Muscle of arm (tissue), 12 donors: ENCODE results near the gene STK32B. TPM values are rescaled to one million over a fixed set of nuclear protein-coding genes. Genes with fewer than 3 reads are reported as not detected.

ENCODE experiments used
- DNase-seq: peaks from one replicate; pipeline ENCODE4 v3.0.0-alpha.2; 2013
- polyA plus RNA-seq, 12 donors: library from polyadenylated mRNA; unstranded; fragments of 120-200 nt; gene quantifications; one replicate each; pipeline ENCODE4 v1.2.1, GENCODE V29; 2013; ENCODE audit not compliant: insufficient read length in 12 of 12

STK32B gene
- polyA plus RNA-seq, 12 donors = 7.8 to 16.2 (median 10.3) TPM; not detected in 1

DNA sequence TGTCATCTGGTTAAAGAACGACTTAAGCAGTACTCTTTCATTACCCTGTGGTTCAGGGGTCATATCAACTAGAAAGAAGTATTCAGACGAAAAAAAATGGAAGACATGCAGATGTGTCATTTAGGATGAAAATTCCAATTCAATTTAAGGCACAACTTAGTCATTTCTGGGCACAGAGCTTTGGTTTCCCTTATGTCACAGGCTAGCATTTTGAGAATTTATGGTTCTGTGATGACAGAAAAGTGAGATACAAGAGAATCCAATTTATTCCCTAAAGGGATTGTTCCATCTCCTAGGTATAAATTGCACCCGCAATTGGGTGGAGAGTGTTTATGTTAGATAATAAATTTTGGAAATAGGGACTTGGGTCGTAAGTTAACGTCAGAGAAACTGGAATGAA, 306.6 kb downstream of the STK32B start:
- DNase-seq = no peak

DNA sequence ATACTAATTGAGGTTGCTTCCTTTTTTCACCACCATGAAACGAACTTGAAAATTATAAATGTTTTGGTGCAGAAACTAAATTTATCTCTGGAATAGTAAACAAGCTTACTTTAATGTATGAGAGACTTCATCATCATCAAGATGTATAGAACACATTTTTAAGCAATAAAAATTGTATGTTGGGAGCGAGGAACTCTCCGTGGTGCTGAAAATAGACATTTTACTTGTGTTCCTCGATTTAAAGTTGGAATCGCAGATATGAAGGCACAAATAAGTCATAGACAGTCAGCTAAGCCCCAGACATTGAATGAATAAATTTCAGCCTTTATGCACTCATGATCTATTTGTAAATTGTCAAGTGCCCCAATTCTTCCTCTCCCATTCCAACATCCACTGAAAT, 310.7 kb downstream of the STK32B start:
- DNase-seq = peak; percentile 30

DNA sequence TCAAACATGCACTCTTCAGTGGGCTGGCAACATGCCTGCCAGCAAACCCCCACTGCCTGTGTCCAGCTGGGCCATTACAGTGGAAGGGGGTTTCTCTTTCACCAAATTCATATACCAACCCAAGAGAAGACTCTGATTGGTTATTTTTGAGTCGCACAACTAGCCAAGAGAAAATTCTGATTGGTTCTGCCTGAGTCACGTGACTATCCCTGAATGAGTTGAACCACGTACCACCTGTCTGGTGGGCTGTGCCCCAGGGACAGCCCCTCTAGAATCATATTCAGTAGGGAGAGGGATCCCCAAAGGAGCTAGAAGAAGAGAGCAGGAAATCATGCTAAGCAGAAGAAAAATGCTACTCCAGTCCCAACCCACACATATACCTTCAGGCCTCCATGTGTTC, 313.1 kb downstream of the STK32B start:
- DNase-seq = no peak

DNA sequence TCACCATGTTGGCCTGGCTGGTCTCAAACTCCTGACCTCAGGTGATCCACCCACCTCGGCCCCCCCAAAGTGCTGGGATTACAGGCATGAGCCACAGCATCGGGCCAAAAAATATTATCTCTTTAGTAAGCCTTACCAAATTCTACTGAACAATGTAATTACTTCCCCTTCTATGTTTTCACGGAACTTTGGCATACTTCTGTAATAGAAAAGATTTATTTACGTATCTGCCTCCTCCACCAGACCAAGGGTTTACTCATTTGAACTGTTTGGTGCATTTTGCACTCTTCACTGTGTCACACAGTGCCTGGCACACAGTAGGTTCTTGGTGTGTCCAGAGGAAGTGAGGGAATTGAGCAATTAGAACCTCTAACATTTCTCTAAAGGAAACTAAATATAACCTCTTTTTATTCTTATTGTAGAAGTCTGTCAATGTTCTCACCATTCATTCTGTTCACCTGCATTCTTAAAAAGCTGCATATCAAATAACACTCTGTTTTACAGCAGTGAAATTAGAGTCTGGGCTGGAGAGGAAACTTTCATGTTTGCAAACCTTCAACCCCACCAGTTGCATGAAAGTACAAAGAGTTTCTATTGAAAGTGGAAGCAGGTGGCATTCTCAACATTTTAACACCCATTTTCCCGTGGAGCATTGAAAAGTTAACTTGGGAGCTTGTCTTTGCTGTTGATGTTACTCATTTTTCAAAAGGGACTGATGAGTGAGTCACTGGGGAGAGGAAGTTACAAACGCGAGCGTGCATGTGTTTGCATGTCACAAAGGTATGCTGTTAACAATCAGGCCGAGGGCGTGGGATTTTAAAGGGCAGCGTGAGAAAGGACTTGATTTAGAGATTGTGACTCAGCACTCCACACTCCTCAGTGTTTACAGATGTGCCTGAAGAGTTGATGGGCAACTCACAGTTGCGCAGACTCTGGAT, 314.1 kb downstream of the STK32B start:
- DNase-seq = no peak

DNA sequence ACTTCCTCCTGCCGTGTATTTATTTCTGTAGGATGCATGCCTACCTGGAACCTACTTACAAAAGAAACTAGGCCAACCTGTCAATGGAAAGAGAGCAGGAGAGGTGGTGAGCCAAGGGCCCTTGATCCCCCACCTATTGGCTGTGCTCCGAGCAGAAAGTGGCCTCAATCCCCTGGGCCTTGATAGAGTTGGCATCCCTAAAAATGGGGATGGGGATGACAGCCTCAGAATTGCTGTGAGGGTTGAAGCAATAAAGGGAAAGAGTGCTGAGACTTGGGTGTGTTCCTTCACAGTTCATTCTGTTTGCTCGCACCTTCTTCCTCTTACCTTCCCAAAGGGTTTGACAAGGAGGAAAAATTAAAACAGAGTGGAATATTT, 314.7 kb downstream of the STK32B start:
- no peak for DNase-seq

DNA sequence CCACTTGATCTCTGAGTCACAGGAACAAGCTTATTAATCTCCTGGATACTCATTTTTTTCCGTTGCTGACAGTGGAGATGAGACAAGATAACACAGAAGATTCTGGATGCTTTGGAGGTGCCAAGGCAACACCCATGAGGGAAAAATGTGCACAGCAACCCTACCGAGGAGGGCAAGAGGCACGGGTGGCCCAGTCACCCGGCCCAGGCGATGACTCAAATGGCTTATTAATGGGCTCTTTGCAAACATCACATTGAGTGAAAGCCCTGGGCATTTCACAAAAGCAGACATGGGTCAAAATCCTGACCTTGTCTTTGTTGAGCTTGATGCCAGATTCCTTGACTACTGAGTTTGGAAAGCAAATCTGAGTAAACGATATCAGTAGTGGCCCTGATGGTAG, 315.1 kb downstream of the STK32B start:
- no peak for DNase-seq

DNA sequence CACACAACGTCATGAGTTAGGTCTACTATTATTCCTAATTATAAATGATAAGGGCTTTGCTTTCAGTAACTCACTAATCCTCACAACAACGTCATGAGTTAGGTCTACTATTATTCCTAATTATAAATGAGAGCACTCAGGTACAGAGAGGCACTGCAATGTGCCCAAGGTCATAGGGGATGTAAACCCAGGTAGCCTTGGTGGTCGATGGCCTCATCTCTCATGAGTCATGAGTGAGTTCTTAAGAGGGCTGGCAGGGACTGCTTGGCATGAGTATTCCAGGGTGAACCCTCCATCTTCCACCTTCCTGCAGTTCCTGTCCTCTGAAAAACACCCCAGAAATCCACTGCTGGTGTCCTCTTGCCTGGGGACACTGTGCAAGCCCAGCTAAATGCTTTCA, 317.1 kb downstream of the STK32B start:
- DNase-seq = no peak

DNA sequence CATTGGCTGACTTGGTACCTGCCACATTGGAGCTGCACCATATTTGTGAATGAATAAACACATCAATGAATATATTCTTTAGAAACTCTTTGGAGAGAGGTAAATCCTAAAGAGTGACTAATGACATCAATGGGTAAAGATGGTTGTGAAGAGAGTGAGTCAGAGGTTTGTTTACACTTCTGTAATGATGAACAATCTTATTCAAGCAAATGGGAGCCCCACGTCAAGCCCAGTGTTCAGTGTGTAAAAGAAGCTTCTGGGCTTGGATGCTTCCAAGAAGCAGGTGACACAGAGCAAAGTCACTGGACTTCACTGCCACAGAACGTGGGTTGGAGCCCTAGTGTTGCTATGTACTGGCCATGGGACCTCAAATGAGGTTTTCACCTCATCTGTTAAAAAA, 319.0 kb downstream of the STK32B start:
- no peak for DNase-seq

DNA sequence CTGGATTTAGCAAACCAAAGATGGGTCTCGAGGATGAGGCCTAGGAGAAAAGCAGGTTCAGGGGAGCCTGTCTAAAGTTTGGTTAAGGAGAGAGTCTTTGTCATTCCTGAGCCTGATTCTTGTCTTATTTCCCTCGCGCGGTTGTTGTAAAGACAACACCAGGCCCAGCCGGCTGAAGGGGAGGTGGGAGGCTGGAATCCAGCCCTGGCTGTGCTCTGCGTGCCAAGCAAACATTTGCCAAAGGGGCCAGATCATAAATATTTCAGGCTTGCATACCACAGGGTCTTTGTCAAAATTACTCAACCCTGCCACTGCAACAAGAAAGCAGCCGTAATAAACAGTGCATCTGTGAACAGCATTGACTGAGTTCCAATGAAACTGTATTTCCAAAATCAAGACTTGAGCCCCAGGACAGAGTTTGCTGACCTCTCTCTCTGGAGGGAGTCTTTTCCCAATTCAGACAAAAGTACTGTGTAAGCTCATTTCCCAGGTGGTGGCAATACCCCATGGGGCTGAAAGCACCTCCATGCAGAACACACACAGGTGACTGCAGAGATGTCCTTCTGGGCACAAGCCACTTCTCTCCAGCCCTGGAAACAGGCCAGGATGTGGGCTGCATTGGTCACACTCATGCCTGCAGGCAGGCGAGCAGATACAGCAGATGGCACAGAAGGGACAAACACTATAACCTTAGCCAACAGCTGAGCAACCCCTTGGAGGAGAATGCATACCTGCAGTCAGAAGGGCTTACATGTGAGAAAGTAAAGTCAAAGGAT, 320.3 kb downstream of the STK32B start:
- no peak for DNase-seq

DNA sequence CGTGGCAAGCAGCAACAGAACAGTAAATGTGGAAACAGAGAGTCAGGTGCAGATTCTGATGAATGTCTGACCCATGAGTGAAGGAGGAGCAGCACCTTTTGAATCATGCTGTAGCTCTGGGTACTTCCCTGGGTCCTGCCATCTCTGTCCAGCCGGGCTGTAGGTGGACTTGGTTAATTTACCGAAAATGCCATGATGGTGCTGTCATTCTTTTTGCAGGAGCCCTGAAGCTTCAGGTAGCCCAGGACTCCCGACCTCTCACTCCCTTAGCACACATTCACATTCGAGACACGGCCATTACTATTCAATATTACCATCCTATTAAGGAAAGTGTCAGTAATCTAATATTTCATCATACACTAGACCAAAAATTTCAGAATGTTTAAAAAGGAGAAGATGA, 320.9 kb downstream of the STK32B start:
- DNase-seq = no peak

DNA sequence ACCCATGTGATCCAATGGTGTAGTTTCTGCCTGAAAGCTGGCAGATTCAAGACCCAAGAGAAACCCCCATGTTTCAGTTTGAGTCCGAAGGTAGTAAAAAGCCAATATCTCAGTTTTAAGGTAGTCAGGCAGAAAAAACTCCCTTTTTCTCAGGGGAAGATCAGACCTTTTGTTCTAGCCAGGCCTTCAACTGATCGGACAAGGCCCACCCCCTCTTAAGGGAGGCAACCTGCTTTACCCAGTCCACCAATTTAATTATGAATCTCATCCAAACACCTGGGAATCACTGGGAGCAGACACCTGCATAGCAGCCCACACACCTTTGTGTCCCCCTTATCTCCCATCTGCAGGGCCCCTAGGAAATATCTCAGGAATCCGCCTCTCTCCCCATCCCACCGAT, 322.0 kb downstream of the STK32B start:
- DNase-seq = no peak

DNA sequence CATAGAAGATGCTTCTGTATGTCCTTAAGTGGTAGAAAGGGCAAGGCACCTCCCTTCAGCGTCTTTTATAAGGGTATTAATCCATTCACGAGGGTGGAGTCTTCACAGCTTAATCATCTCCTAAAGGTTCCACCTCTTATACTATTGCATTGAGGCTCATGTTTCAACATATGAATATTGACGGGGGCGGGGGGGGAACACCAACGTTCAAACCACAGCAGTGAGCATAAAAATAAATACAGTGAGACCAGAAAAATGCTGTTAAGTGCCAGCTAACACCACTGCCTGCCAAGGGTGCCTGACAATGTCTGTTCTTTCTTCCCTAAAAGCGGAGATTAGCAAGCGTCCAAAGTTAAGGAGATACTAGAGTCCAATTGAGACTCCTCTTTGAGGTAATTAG, 323.3 kb downstream of the STK32B start:
- DNase-seq = no peak

DNA sequence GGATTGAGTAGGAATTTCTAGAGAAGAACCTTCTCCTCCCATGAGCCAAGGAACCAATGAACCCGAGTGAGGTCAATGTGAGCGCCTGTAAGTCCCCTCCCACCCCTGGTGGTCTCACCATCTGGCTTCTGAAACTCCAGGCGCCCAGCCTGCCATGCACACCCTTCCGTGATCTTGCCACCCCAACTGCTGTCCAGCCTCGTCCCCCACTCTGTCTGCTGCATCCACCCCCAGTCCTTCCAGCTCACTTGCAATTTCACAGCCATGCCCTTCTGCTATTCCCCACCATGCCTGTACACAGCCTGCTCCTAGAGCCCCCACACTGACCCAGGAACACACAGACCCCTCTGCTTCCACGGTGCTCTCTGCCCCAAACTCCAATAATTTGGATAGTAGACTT, 323.7 kb downstream of the STK32B start:
- DNase-seq = no peak

DNA sequence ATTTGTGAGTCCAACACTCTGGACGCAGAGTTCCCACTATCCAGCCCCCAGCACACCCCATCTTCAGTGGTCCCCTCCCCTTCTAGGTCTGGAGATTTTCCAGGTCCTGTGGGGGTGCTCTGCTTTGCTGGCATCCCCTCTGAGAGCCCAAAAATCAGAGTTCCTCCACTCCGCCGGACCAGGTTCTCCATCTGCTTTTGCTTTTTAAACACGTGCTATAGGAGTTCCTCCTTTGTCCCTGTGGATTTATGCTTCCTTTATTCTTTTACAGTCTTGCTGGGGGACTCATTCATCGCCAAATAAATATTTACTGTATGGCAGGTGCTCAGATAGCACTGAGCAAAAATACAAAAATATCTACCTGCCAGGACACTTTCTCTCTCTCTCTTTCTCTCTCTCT, 324.7 kb downstream of the STK32B start:
- no peak for DNase-seq

DNA sequence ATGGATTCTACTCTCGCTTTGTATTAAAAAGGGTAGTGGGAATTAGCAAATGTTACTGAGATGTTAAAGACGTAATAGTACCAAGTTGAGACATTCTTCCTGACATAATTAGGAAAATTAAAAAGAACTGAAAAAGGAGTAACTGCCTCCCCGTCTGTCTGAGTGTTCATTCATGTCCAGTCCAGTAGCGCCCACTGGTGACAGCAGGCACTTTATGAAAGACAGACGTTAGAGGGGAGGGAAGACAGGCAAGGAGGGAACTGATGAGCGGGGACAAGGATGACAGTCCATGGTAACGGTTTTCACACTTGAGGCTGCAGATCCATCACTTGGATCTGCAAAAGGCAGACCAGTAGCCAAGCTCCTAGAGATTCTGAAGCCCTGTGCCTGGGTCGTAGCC, 326.7 kb downstream of the STK32B start:
- DNase-seq = no peak

DNA sequence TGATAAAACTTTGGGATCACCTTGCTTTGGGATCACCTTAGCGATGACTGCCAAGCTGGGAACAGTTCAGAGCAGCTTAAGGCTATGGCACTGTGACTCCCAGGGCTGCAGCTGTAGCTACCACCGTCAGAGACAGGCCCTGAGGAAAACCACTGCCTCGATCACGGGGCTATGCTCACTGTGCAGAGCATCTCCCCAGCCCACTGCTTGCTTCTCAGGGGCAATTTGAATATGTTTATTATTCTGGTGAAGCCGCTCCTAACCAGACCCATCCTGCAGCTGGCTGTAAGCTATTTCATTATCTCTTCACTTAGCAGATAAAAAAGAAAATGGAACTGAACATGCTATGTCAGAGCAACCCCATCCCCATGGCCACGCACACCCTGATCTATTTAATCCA, 328.6 kb downstream of the STK32B start:
- no peak for DNase-seq

DNA sequence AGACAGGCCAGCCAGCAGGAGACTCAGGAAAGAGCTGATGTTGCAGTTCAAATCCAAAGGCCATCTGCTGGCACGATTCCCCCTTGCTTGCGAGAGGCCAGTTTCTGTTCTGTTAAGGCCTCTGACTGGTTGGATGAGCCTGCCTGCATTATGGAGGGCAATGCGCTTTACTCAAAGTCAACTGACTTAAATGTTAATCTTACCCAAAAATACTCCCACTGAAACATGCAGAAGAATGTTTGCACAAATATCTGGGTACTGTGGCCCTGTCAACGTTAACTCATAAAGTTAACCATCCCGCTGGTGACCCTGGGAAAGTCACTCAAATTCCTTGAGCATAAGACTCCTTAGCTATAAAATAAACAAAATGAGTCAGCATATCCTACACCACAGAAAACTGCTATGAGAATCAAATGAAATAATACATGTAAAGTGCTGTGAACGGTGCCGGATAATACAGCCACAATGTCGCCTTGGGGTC, 330.7 kb downstream of the STK32B start:
- DNase-seq = peak; percentile 17

DNA sequence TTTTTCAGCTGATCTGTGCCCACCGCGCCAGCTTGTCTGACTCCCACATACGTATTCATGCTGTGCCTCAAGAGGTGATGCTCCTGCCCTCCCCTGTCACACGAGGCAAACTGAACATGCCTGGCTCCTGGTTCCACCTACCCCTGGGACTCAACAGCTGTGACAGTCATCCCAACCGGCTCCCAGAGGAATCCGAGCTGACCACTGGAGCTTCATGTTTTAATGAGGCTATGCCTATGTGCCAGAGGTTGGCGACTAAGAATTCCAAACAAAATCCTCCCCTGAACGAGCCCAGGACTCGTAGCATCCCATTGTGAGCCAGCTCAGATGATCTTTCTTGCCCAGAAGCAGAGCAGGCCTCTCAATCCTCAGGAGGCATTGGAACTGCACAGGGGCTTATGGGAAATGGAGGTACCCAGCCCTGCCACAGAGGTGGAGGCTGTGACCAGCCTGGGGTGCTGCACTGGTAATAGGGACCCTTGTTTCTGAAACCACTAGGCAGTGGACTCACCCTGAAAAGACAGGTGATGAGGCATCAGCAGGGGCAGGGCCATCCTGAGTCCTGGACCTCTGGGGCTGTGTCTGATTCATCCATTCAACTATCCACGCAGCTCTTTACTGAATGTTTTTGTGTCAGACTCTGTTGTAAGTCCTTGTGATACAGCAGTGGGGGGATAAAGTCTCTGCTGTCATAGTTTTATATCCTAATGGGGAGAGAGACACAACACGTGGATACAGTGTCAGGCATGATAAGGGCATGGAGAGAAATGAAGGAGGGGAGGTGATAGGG, 332.1 kb downstream of the STK32B start:
- DNase-seq = no peak

DNA sequence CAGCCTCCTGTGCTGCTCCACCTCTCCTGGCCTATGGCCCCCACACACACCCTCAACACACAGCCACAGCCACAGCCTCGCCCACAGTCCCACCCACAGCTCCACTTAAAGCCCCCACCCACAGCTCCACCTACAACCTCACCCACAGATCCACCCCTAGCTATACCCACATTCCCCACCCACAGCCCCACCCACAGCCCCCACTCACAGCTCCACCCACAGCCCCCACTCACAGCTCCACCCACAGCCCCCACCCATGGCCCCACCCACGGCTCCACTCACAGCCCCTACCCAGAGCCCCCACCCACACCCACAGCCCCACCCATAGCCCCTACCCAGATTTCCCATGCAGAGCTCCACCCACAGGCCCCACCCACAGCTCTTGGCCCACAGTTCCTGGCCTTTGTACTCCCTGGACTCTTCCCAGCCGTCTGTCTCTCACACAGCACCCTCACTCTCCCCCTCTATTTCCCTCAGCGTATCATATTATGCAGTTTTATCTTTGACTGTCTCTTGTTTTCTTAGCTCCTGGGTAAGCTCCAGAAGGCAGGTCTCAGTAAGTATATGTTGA, 334.5 kb downstream of the STK32B start:
- DNase-seq = no peak

DNA sequence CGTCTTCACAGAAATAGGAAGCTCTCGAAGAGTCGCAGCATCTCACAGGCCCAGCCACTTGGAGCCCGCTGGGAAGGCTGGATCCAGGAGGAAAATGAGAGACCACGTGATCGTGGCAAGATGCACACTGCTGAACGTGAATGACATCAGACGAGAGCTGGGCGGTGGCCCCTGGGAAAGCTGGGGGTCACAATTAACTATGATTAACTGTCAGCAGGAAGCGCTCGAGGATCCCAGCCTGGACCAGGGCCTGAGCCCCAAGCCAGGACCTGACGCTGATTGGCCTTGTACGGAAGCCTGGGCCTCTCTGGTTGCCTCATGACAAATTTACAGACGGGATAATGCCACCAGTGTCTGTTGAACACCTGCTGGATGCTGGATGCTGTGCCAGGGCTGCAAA, 335.6 kb downstream of the STK32B start:
- no peak for DNase-seq

DNA sequence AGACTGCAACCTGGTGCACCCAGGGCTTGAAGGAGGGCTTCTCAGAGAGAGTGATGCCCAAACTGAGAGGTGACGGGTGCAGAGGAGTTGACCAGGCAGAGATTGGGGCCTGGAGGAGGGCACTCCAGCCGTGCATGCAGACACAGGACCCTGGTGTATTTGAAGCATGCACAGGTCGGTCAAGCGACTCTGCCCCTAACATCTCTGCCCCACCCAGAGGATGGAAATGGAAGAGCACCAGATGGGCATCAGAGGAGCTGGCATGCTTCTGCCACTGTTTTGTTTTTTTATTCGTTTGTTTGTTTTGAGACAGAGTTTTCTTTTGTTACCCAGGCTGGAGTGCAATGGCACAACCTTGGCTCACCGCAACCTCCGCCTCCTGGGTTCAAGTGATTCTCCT, 336.2 kb downstream of the STK32B start:
- DNase-seq = no peak

DNA sequence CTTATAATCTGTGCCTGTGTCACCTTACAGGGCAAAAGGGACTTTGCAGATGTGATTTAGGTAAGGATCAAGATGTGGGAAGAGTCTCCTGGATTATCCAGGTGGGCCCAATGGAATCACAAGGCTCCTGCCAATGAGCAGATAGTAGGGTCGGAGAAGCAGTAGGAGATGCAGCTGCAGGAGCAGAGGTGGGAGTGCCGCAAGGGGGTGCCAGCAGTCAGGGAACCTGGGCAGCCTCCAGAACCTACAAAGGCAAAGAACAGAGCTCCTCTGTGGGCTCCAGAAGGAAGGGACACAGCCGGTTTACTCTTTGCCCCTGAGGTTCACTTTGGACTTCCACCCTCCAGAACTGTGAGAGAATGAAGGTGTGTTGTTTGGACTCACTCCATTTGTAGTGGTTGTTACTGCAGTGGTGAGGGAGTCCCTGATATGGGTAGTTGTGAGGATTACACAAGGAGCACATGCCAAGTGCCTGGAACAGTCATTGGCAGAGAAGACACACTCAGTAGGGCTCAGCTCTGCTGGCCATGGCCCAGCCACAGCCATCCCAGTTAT, 338.6 kb downstream of the STK32B start:
- DNase-seq = no peak
